GM21529 (cell line): ENCODE data around the gene RPL7A.

ENCODE experiments used
- ATAC-seq: cut with Tn5 transposase; IDR thresholded peaks from one replicate; pipeline ENCODE4 v1.9.1; 2021; ENCODE audit not compliant: unreplicated experiment

RPL7A gene

GRCh38 chr9:133347515-133347984, 468 bp upstream of the RPL7A start:
- ATAC-seq, result peak; percentile 19

GRCh38 chr9:133348718-133349573, 928 bp downstream of the RPL7A start:
- ATAC-seq, result no peak

- no peak for ATAC-seq
Observed at GRCh38 chr9:133349965-133350616, 2.1 kb downstream of the RPL7A start.

GRCh38 chr9:133351526-133351907, 3.5 kb downstream of the RPL7A start:
- ATAC-seq, result no peak

GRCh38 chr9:133351908-133352634, 4.1 kb downstream of the RPL7A start:
- ATAC-seq, result no peak

GRCh38 chr9:133352635-133353340, 4.8 kb downstream of the RPL7A start:
- ATAC-seq, result no peak

- no peak for ATAC-seq
Observed at GRCh38 chr9:133353548-133353947, 5.5 kb downstream of the RPL7A start.

GRCh38 chr9:133354766-133355165, 6.7 kb downstream of the RPL7A start:
- ATAC-seq, result no peak

GRCh38 chr9:133355881-133356357, 7.9 kb downstream of the RPL7A start:
- ATAC-seq, result peak; percentile 12

GRCh38 chr9:133356391-133357091, 8.5 kb downstream of the RPL7A start, which contains the start of the genes SURF1 and SURF2:
Gene SURF1, minus strand, starts transcription at chr9:133356487. Its CDS starts 34 bp downstream, at chr9:133356453.
Gene SURF2, plus strand, starts transcription at chr9:133356550. Its CDS starts 43 bp downstream, at chr9:133356593.
- ATAC-seq, result peak; percentile 60

GRCh38 chr9:133357656-133358055, 9.6 kb downstream of the RPL7A start:
- no peak for ATAC-seq

- ATAC-seq, result no peak
Observed at GRCh38 chr9:133359399-133360175, 11.6 kb downstream of the RPL7A start.

GRCh38 chr9:133360400-133361393, 12.7 kb downstream of the RPL7A start:
- ATAC-seq, result no peak

- ATAC-seq, result no peak
Observed at GRCh38 chr9:133361507-133362092, 13.6 kb downstream of the RPL7A start.

- ATAC-seq, result no peak
Observed at GRCh38 chr9:133362359-133363044, 14.5 kb downstream of the RPL7A start.

- no peak for ATAC-seq
Observed at GRCh38 chr9:133366435-133366834, 18.4 kb downstream of the RPL7A start.

- no peak for ATAC-seq
Observed at GRCh38 chr9:133367221-133367620, 19.2 kb downstream of the RPL7A start.
